A549 (cell line): ENCODE measurements around the gene PTPN4. TPM values are rescaled to one million over a fixed set of nuclear protein-coding genes. Genes with fewer than 3 reads are reported as not detected.
"Not testable (repeated sequence)": the region's sequence is repeated elsewhere in the genome, so short reads cannot be mapped to it uniquely, and the experiment has no call there.

Source experiments
- ATAC-seq, 2 experiments: fragments of 200-7000 bp in 1 of 2; fragments of >200 bp in 1 of 2; cut with Nextera tagmentation in 1 of 2; cut with Tn5 transposase in 1 of 2; 3 replicates each; pipeline versions ENCODE4 v1.8.0 to v1.9.1; 2018 to 2020; ENCODE audit warnings: mild to moderate bottlenecking in 1 of 2, moderate library complexity in 1 of 2
- CTCF ChIA-PET: fragments of 300-600 bp; sonication (Branson Sonifier 250); formaldehyde crosslinking; extraction: SDS; loops from one replicate; lab custom pipeline; 2021; ENCODE audit warnings: antibody characterized with exemption, inconsistent platforms; lab: Yijun Ruan, JAX
- POLR2A ChIA-PET: fragments of 350-600 bp; formaldehyde crosslinking; extraction: SDS; loops from one replicate; lab custom pipeline; 2021; ENCODE audit warnings: antibody characterized with exemption, inconsistent platforms; lab: Yijun Ruan, JAX
- DNase-seq, 2 experiments: peaks; one replicate each; pipeline versions ENCODE4 v3.0.0 to v3.0.0-alpha.2; 2011 to 2016; ENCODE audit warnings: low read depth in 1 of 2, low spot score in 1 of 2
- FAIRE-seq: peaks from 2 replicates; lab custom pipeline; 2011; peaks lifted over from hg19 to GRCh38; lab: Jason Lieb, UNC
- H3K27ac ChIP-seq, 2 experiments: fragments of >200 bp; sonication (Bioruptor Twin); formaldehyde crosslinking; 3 replicates each; pipeline ENCODE4 v1.5.1; 2016 to 2017
- H3K4me1 ChIP-seq: fragments of >200 bp; sonication (Bioruptor Twin); formaldehyde crosslinking; 3 replicates; pipeline ENCODE4 v1.6.1; 2016
- H3K4me2 ChIP-seq: fragments of >200 bp; sonication (Bioruptor Twin); formaldehyde crosslinking; 3 replicates; pipeline ENCODE4 v1.6.1; 2016
- H3K4me3 ChIP-seq: fragments of >200 bp; sonication (Bioruptor Twin); formaldehyde crosslinking; 3 replicates; pipeline ENCODE4 v1.5.1; 2016
- H3K9me3 ChIP-seq: fragments of >200 bp; sonication (Bioruptor Twin); formaldehyde crosslinking; 3 replicates; pipeline ENCODE4 v1.6.1; 2016
- BHLHE40 ChIP-seq: IDR thresholded peaks from 2 replicates; pipeline ENCODE4 v1.6.1; 2012; ENCODE audit warnings: low read depth, low read length, inconsistent platforms
- CEBPB ChIP-seq, 2 experiments: fragments of >200 bp in 1 of 2; sonication (Bioruptor Twin) in 1 of 2; formaldehyde crosslinking in 1 of 2; IDR thresholded peaks; 2 replicates each; pipeline ENCODE4 v1.6.1; 2012 to 2016
- CHD2 ChIP-seq: fragments of 150-350 bp; IDR thresholded peaks from 2 replicates; pipeline ENCODE4 v1.6.1; 2014; ENCODE audit warnings: low read length; ENCODE audit not compliant: partially characterized antibody
- CHD4 ChIP-seq: fragments of 200-600 bp; sonication (generic); IDR thresholded peaks from 2 replicates; pipeline ENCODE4 v1.6.1; 2016; ENCODE audit warnings: antibody characterized with exemption, mild to moderate bottlenecking, borderline replicate concordance
- EHMT2 ChIP-seq: fragments of 200-600 bp; sonication (generic); IDR thresholded peaks from 2 replicates; pipeline ENCODE4 v1.6.1; 2016; ENCODE audit warnings: antibody characterized with exemption, low read depth, mild to moderate bottlenecking, moderate library complexity
- ESRRA ChIP-seq: fragments of 150-350 bp; IDR thresholded peaks from 2 replicates; pipeline ENCODE4 v1.6.1; 2014; ENCODE audit warnings: mild to moderate bottlenecking, low read length, borderline replicate concordance
- HDAC2 ChIP-seq: fragments of 200-600 bp; sonication (generic); IDR thresholded peaks from 2 replicates; pipeline ENCODE4 v1.6.1; 2016
- HEYL ChIP-seq: fragments of 250-450 bp; sonication (Bioruptor Pico); IDR thresholded peaks from 2 replicates; pipeline ENCODE4 v1.8.0; 2021; ENCODE audit warnings: mild to moderate bottlenecking, moderate library complexity
- JUN ChIP-seq, 2 experiments: fragments of >200 bp; sonication (Bioruptor Twin); formaldehyde crosslinking; IDR thresholded peaks; 2 replicates in 1 of 2; 3 replicates in 1 of 2; pipeline ENCODE4 v1.6.1; 2016 to 2017
- MAFK ChIP-seq: fragments of 450-650 bp; IDR thresholded peaks from 2 replicates; pipeline ENCODE4 v1.6.1; 2014; ENCODE audit not compliant: partially characterized antibody
- RCOR1 ChIP-seq: fragments of 150-350 bp; IDR thresholded peaks from 2 replicates; pipeline ENCODE4 v1.6.1; 2014; ENCODE audit warnings: antibody characterized with exemption, low read length, low read depth
- TP53 ChIP-seq: fragments of 250-450 bp; sonication (Bioruptor Pico); IDR thresholded peaks from 2 replicates; pipeline ENCODE4 v1.5.0; 2021; ENCODE audit warnings: mild to moderate bottlenecking, moderate library complexity
- ZC3H11A ChIP-seq: fragments of 450-650 bp; IDR thresholded peaks from 2 replicates; pipeline ENCODE4 v1.6.1; 2014; ENCODE audit warnings: antibody characterized with exemption, mild to moderate bottlenecking
- ZFP36 ChIP-seq: fragments of 450-650 bp; IDR thresholded peaks from 2 replicates; pipeline ENCODE4 v1.6.1; 2014; ENCODE audit warnings: borderline replicate concordance; ENCODE audit not compliant: partially characterized antibody
- ZNF302 ChIP-seq: fragments of 250-450 bp; sonication (Bioruptor Pico); IDR thresholded peaks from 2 replicates; pipeline ENCODE4 v1.9.0; 2021; ENCODE audit warnings: inconsistent platforms, mild to moderate bottlenecking, moderate library complexity
- ZSCAN20 ChIP-seq: fragments of 250-450 bp; sonication (Bioruptor Pico); IDR thresholded peaks from 2 replicates; pipeline ENCODE4 v1.8.0; 2022; ENCODE audit warnings: mild to moderate bottlenecking, moderate library complexity
- WGBS: methylation state at CpG from one replicate; pipeline ENCODE4 v1.1.6; 2017; ENCODE audit errors: missing lambda C conversion rate; 5-methylcytosine and 5-hydroxymethylcytosine counted together
- polyA plus RNA-seq, 4 experiments: library from polyadenylated mRNA; depleted of rRNA in 3 of 4; stranded (reverse); fragments of >200 nt; fragmentation: RNase III in 1 of 4; extraction: RNeasy Plus Mini Kit Qiagen cat#74134 plus additional on column Dnase treatment in 1 of 4; gene quantifications; 2 replicates in 3 of 4; 3 replicates in 1 of 4; pipeline ENCODE4 v1.2.3, GENCODE V29; 2011 to 2017
- TF ChIP-seq, protein P1 (sequence below): fragments of >200 bp; sonication (Bioruptor Twin); formaldehyde crosslinking; IDR thresholded peaks from 3 replicates; pipeline ENCODE4 v1.6.1; 2016
- TF ChIP-seq, protein P2 (sequence below): fragments of 200-600 bp; sonication (generic); IDR thresholded peaks from 2 replicates; pipeline ENCODE4 v1.6.1; 2016; ENCODE audit warnings: antibody characterized with exemption, mild to moderate bottlenecking, moderate library complexity

PTPN4 gene
- polyA plus RNA-seq, 2 of the 4 experiments (the other 2 are of a cell fraction): 14.5 to 36.6 TPM

- WGBS: 86% methylated on average over 1 of the region's 1 CpG
- ATAC-seq, H3K4me2 ChIP-seq, H3K4me3 ChIP-seq, H3K4me1 ChIP-seq, POLR2A ChIA-PET, FAIRE-seq, H3K9me3 ChIP-seq, DNase-seq, H3K27ac ChIP-seq: not testable (repeated sequence)
- CTCF ChIA-PET: interaction anchor here (0.7 to 1.2 kb wide), 2 partner anchors 101 to 152 kb away, joined by 3 read pairs; no protein-coding TSS in a partner anchor
- peak; percentile 90 for TF ChIP-seq MAFK
These were observed 262.8 kb downstream of the PTPN4 start for GRCh38 chr2:120022505-120022904.

DNA sequence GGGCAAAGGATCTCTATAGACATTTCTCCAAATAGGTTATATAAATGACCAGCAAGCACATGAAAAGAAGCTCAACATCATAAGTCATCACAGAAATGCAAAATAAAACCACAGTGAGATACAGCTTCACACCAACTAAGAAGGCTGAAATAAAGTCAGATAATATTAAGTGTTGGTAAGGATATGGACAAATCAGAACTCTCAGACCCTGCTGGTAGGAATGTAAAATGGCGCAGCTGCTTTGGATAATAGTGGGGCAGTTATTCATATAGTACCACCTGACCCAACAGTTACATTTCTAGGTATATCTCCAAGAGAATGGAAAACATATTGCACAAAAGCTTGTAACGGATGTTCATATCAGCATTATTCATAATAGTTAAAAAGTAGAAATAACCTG is 267.2 kb downstream of the PTPN4 start:
- no peak overlapping the region for H3K4me2 ChIP-seq
- CTCF ChIA-PET: interaction anchor here (0.5 to 0.6 kb wide), 2 partner anchors 13 to 276 kb away, joined by 3 read pairs; no protein-coding TSS in a partner anchor
- 93% methylated on average over 2 of the region's 2 CpGs for WGBS
- TF ChIP-seq ZNF302 (CRISPR knock-in tag): no peak
- no peak for TF ChIP-seq ESRRA
- peak; percentile 80 for TF ChIP-seq ZFP36
- TF ChIP-seq RCOR1: no peak
- TF ChIP-seq TP53: no peak
- no peak for TF ChIP-seq HEYL (CRISPR knock-in tag)
- TF ChIP-seq, all 56 proteins: peak for 1
- H3K4me3 ChIP-seq: no peak overlapping the region
- POLR2A ChIA-PET: no interaction called here
- H3K4me1 ChIP-seq: no peaks in the 10 kb centered on the region
- H3K27ac ChIP-seq: no peak overlapping the region
- H3K9me3 ChIP-seq: peaks cover 8% of the 10 kb centered on the region; the same call in 1 of the 3 replicates
- no peak; a peak in 1 of 6 replicates for ATAC-seq
- no peak for FAIRE-seq
- DNase-seq: peak in 1 of 2 experiments; percentile 16

DNA sequence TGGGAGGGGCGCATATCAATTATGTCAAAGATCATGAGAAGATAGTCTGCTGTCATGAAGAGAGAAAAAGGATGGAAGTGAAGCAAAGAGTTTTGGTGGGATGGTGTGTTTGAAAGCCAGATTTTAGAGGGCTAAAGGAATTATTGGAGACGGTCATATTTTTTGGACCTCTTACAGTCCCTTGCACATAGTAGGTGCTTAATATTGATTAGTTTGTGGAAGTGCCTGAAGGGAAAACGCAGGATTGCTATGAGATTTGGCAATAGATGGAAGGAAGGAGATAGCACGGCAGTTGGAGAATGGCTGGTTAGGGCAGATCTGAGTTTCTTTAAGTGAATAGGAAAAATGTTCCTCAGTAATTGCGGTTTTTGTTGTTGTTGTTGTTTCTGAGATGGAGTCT is 269.1 kb downstream of the PTPN4 start:
- H3K4me2 ChIP-seq: no peak overlapping the region
- ChIA-PET POLR2A (no interaction called here), CTCF (no interaction called here)
- 88% methylated on average over 5 of the region's 5 CpGs for WGBS
- peaks cover 4% of the 10 kb centered on the region; the same call in 1 of the 3 replicates for H3K9me3 ChIP-seq
- TF ChIP-seq CEBPB (IDR thresholded peaks at IDR 0.05): no peak
- TF ChIP-seq EHMT2: no peak
- TF ChIP-seq BHLHE40: no peak
- TF ChIP-seq CHD2: no peak
- TF ChIP-seq HEYL (CRISPR knock-in tag): no peak
- no peak for TF ChIP-seq HDAC2
- TF ChIP-seq JUN (IDR thresholded peaks at IDR 0.05): no peak
- no peak for TF ChIP-seq ZC3H11A
- no peak for TF ChIP-seq CHD4
- TF ChIP-seq, protein P1, sequence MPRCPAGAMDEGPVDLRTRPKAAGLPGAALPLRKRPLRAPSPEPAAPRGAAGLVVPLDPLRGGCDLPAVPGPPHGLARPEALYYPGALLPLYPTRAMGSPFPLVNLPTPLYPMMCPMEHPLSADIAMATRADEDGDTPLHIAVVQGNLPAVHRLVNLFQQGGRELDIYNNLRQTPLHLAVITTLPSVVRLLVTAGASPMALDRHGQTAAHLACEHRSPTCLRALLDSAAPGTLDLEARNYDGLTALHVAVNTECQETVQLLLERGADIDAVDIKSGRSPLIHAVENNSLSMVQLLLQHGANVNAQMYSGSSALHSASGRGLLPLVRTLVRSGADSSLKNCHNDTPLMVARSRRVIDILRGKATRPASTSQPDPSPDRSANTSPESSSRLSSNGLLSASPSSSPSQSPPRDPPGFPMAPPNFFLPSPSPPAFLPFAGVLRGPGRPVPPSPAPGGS: no peak
- no peak for TF ChIP-seq ZSCAN20 (CRISPR knock-in tag)
- TF ChIP-seq ZFP36: no peak
- TF ChIP-seq, protein P2, sequence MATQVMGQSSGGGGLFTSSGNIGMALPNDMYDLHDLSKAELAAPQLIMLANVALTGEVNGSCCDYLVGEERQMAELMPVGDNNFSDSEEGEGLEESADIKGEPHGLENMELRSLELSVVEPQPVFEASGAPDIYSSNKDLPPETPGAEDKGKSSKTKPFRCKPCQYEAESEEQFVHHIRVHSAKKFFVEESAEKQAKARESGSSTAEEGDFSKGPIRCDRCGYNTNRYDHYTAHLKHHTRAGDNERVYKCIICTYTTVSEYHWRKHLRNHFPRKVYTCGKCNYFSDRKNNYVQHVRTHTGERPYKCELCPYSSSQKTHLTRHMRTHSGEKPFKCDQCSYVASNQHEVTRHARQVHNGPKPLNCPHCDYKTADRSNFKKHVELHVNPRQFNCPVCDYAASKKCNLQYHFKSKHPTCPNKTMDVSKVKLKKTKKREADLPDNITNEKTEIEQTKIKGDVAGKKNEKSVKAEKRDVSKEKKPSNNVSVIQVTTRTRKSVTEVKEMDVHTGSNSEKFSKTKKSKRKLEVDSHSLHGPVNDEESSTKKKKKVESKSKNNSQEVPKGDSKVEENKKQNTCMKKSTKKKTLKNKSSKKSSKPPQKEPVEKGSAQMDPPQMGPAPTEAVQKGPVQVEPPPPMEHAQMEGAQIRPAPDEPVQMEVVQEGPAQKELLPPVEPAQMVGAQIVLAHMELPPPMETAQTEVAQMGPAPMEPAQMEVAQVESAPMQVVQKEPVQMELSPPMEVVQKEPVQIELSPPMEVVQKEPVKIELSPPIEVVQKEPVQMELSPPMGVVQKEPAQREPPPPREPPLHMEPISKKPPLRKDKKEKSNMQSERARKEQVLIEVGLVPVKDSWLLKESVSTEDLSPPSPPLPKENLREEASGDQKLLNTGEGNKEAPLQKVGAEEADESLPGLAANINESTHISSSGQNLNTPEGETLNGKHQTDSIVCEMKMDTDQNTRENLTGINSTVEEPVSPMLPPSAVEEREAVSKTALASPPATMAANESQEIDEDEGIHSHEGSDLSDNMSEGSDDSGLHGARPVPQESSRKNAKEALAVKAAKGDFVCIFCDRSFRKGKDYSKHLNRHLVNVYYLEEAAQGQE: no peak
- ATAC-seq (no peak), FAIRE-seq (no peak), DNase-seq (no peak)
- no peak overlapping the region for H3K27ac ChIP-seq
- H3K4me1 ChIP-seq: no peaks in the 10 kb centered on the region
- H3K4me3 ChIP-seq: no peak overlapping the region
